A673 (cell line): ENCODE measurements around the gene TMEM97. TPM values are rescaled to one million over a fixed set of nuclear protein-coding genes. Genes with fewer than 3 reads are reported as not detected.
A peak's percentile ranks its signal among the peaks of the same experiment; 100 is the strongest.

Experiments used
- BruUV-seq: library from RNA; stranded (reverse); fragments of 400-500 nt; replicated peaks from 2 replicates; lab custom pipeline; 2021; lab: Mats Ljungman, UMichigan
- CTCF ChIA-PET: fragments of 300-600 bp; sonication (Branson Sonifier 250); formaldehyde crosslinking; loops from one replicate; lab custom pipeline; 2022; ENCODE audit warnings: antibody characterized with exemption; lab: Charles Lee
- POLR2A ChIA-PET: fragments of 300-600 bp; sonication (Branson Sonifier 250); formaldehyde crosslinking; loops from one replicate; lab custom pipeline; 2022; ENCODE audit warnings: antibody characterized with exemption; ENCODE audit not compliant: low non-redundant PET; lab: Charles Lee
- DNase-seq: peaks from one replicate; pipeline ENCODE4 v3.0.0-alpha.2; 2015; ENCODE audit warnings: low spot score
- H3K27ac ChIP-seq: fragments of 200-600 bp; sonication (generic); 2 replicates; pipeline ENCODE4 v1.5.1; 2016; ENCODE audit warnings: mixed run types, low read depth, mild to moderate bottlenecking, mixed read lengths, antibody characterized with exemption, low read length; ENCODE audit not compliant: poor library complexity, severe bottlenecking
- H3K27me3 ChIP-seq: fragments of 200-600 bp; sonication (generic); replicated peaks from 2 replicates; pipeline ENCODE4 v1.6.1; 2017; ENCODE audit warnings: mixed run types, low read depth, mild to moderate bottlenecking, mixed read lengths, antibody characterized with exemption, low read length; ENCODE audit not compliant: insufficient read depth, poor library complexity
- H3K36me3 ChIP-seq: fragments of 200-600 bp; sonication (generic); 2 replicates; pipeline ENCODE4 v1.6.1; 2016; ENCODE audit warnings: mixed run types, mild to moderate bottlenecking, mixed read lengths, antibody characterized with exemption, low read length; ENCODE audit not compliant: insufficient read depth, poor library complexity, severe bottlenecking
- H3K4me1 ChIP-seq: fragments of 200-600 bp; sonication (generic); 2 replicates; pipeline ENCODE4 v1.6.1; 2017; ENCODE audit warnings: mixed run types, mild to moderate bottlenecking, mixed read lengths, antibody characterized with exemption, low read length; ENCODE audit not compliant: insufficient read depth, poor library complexity, severe bottlenecking
- H3K4me3 ChIP-seq: fragments of 200-600 bp; sonication (generic); 2 replicates; pipeline ENCODE4 v1.5.1; 2016; ENCODE audit warnings: low read depth, mixed run types, mild to moderate bottlenecking, mixed read lengths, low read length; ENCODE audit not compliant: poor library complexity, severe bottlenecking
- H3K9me3 ChIP-seq: fragments of 200-600 bp; sonication (generic); 2 replicates; pipeline ENCODE4 v1.6.1; 2016; ENCODE audit warnings: mixed run types, low read depth, mild to moderate bottlenecking, mixed read lengths, antibody characterized with exemption, low read length; ENCODE audit not compliant: poor library complexity, severe bottlenecking
- CTCF ChIP-seq: fragments of 300-800, 200-600 bp; sonication (generic); conservative IDR thresholded peaks from 2 replicates; pipeline ENCODE4 v1.5.1; 2017; ENCODE audit warnings: low read depth, mild to moderate bottlenecking, antibody characterized with exemption, low read length, moderate library complexity, mixed read lengths
- EZH2 ChIP-seq: fragments of 200-600 bp; sonication (generic); IDR thresholded peaks from 2 replicates; pipeline ENCODE4 v1.6.1; 2017; ENCODE audit warnings: borderline replicate concordance, low read depth, mild to moderate bottlenecking, mixed read lengths, antibody characterized with exemption, low read length; ENCODE audit not compliant: poor library complexity, severe bottlenecking
- intact Hi-C: fragments of 100-400 bp; cut with micrococcal nuclease; formaldehyde crosslinking; loops from one replicate; pipeline ENCODE4 v1.10.0; 2022; ENCODE audit not compliant: unreplicated experiment
- total RNA-seq: library from RNA; stranded (reverse); gene quantifications from 2 replicates; pipeline ENCODE4 v1.2.3, GENCODE V29; 2021

TMEM97 gene
- total RNA-seq, 1 experiment from 2014 or later: 134 TPM

GRCh38 chr17:28313841-28314240, 5.2 kb upstream of the TMEM97 start:
- no peaks in the 10 kb centered on the region for H3K27me3 ChIP-seq
- no peak overlapping the region for H3K27ac ChIP-seq
- ChIA-PET POLR2A (no interaction called here), CTCF (no interaction called here)
- TF ChIP-seq CTCF (no peak), EZH2 (no peak)
- intact Hi-C loops: no loop called here
- peaks cover 7% of the 10 kb centered on the region for H3K4me1 ChIP-seq
- no peaks in the 10 kb centered on the region for H3K9me3 ChIP-seq
- no TSS peak for BruUV-seq
- DNase-seq: no peak
- H3K4me3 ChIP-seq: no peak overlapping the region
- no peaks in the 10 kb centered on the region for H3K36me3 ChIP-seq

GRCh38 chr17:28315846-28316705, 2.9 kb upstream of the TMEM97 start:
- ChIA-PET POLR2A (no interaction called here), CTCF (no interaction called here)
- no peaks in the 10 kb centered on the region for H3K36me3 ChIP-seq
- intact Hi-C loops: no loop called here
- H3K9me3 ChIP-seq: no peaks in the 10 kb centered on the region
- H3K4me1 ChIP-seq: peaks cover 10% of the 10 kb centered on the region
- no TSS peak for BruUV-seq
- no peak overlapping the region for H3K27ac ChIP-seq
- no peak for DNase-seq
- H3K4me3 ChIP-seq: no peak overlapping the region
- TF ChIP-seq EZH2 (no peak), CTCF (no peak)
- no peaks in the 10 kb centered on the region for H3K27me3 ChIP-seq

GRCh38 chr17:28317099-28317965, 1.7 kb upstream of the TMEM97 start:
- POLR2A ChIA-PET: no interaction called here
- intact Hi-C loops: no loop called here

More at GRCh38 chr17:28317099-28317965, 1.7 kb upstream of the TMEM97 start:
- Histone ChIP-seq H3K27me3 (no peaks in the 10 kb centered on the region), H3K27ac (no peak overlapping the region), H3K4me1 (peaks cover 22% of the 10 kb centered on the region), H3K4me3 (peak overlapping the region; percentile 73), H3K9me3 (no peaks in the 10 kb centered on the region), H3K36me3 (no peaks in the 10 kb centered on the region)
- no peak for DNase-seq
- CTCF ChIA-PET: no interaction called here
- TF ChIP-seq EZH2 (no peak), CTCF (no peak)
- no TSS peak for BruUV-seq
